Measurements from ENCODE around the gene IMPDH2.

DNA sequence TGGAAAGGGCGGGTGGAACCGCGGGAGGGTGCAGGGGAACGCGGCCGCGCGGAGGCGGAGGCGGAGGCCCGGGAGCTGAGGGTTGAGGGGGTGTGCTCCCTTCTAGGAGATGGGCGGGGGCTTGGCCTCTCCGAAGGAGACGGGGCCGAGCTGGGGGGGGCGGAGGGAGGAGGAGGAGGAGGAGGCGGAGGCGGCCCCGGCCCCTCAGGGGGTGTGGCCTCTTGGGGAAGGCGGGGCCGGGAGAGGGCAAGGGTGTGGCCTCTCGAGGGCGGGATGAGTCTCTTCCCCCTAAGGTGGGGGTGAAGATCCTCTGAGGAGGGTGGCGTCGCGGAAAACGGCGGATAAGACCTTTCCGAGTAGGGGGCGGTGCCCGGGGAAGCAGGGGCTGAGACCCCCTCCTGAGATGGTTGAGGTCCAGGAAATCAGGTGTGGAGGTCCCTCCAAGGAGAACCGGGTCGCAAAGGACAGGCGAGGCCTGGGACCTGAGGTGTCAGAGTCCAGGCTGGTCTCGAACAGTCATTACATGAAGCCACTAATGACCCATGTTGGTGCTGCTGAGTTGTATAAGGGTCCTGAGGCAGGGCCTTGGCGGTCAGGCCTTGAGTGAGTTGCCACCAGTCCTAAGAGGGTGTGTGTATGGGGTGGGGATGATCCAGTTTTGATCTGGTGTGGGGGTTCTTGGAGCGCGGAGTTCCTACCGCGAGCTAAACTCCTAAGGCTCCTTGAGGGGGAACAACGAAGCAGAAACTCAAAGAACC, 21.2 kb downstream of the IMPDH2 start:
- TF ChIP-seq EZH2phosphoT487 (IDR thresholded peaks at IDR 0.05; ENCODE audit: insufficient read depth, low read depth) (no peak), EZH2 (IDR thresholded peaks at IDR 0.05; ENCODE audit: insufficient read depth, poor library complexity, severe bottlenecking) (no peak)
